Measurements from ENCODE around the gene CYB5R4. TPM values are rescaled to one million over a fixed set of nuclear protein-coding genes. Genes with fewer than 3 reads are reported as not detected.

Gene CYB5R4
- total RNA-seq, 6 experiments from 2014 or later = 3.6 to 7.9 (median 5.1) TPM

DNA sequence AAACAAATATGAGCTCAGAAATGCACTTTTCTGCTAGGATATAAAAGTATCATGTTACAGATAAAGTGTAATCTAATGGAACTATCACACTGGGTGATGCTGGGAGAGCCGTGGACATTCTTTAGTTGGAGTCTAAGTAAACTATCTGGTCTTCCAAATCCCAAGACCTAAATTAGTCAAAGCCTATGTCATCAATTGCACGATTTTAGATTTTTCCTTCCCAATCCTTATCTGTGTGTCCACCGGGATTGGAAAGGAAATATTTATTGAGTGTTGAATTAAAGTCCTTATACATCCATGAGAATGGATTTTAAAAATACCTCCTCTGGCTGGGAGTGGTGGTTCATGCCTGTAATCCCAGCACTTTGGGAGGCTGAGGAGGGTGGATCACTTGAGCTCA is 154.4 kb downstream of the CYB5R4 start:
- H3K27ac ChIP-seq = no peak overlapping the region
- H3K36me3 ChIP-seq = no peaks in the 10 kb centered on the region
- no peak for DNase-seq
- WGBS (ENCODE audit: insufficient coverage, low coverage, low lambda C conversion rate, missing lambda C conversion rate) = 19% methylated on average over 2 of the region's 3 CpGs
- TF ChIP-seq POLR2A (IDR thresholded peaks at IDR 0.05) = no peak
- TF ChIP-seq, protein P1, sequence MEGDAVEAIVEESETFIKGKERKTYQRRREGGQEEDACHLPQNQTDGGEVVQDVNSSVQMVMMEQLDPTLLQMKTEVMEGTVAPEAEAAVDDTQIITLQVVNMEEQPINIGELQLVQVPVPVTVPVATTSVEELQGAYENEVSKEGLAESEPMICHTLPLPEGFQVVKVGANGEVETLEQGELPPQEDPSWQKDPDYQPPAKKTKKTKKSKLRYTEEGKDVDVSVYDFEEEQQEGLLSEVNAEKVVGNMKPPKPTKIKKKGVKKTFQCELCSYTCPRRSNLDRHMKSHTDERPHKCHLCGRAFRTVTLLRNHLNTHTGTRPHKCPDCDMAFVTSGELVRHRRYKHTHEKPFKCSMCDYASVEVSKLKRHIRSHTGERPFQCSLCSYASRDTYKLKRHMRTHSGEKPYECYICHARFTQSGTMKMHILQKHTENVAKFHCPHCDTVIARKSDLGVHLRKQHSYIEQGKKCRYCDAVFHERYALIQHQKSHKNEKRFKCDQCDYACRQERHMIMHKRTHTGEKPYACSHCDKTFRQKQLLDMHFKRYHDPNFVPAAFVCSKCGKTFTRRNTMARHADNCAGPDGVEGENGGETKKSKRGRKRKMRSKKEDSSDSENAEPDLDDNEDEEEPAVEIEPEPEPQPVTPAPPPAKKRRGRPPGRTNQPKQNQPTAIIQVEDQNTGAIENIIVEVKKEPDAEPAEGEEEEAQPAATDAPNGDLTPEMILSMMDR (IDR thresholded peaks at IDR 0.05) = no peak
- H3K4me3 ChIP-seq = no peak overlapping the region
- no peak for ATAC-seq
- intact Hi-C loops (cut with DNase I) = no loop called here
- H3K27me3 ChIP-seq = no peaks in the 10 kb centered on the region
- no peaks in the 10 kb centered on the region for H3K4me1 ChIP-seq
- no peaks in the 10 kb centered on the region for H3K9me3 ChIP-seq

DNA sequence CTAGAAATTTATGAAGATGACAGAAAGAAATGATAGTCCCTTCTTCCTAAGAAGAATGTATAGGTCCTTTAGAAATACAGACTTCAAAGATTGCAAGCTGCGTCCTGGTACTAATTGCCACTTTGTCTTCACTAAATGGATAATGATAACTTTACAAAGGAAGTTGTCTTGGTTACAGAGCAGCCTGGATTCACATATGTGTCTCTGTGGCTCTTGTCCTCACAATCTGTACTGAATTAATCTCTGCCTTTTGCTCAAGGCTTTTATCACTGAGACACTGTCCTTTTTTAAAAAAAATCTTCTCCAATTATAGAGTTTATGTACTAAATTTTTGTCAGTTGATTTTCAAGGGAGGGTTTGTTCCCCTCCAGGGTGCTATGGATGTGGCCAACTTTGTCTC is 156.5 kb downstream of the CYB5R4 start:
- no peaks in the 10 kb centered on the region for H3K4me1 ChIP-seq
- no peak overlapping the region for H3K27ac ChIP-seq
- no peak for TF ChIP-seq POLR2A (IDR thresholded peaks at IDR 0.05)
- TF ChIP-seq, protein P1 (IDR thresholded peaks at IDR 0.05) = no peak
- no peak overlapping the region for H3K4me3 ChIP-seq
- DNase-seq (no peak), ATAC-seq (no peak)
- no peaks in the 10 kb centered on the region for H3K27me3 ChIP-seq
- 44% methylated on average over 1 of the region's 1 CpG for WGBS (ENCODE audit: insufficient coverage, low coverage, low lambda C conversion rate, missing lambda C conversion rate)
- no peaks in the 10 kb centered on the region for H3K36me3 ChIP-seq
- no peaks in the 10 kb centered on the region for H3K9me3 ChIP-seq
- intact Hi-C loops (cut with DNase I) = no loop called here

Other genes with a start within 250 kb of the CYB5R4 start
- gene SNAP91, start 150.6 kb upstream of the CYB5R4 start, total RNA-seq = not detected
- gene RIPPLY2, start 6.3 kb upstream of the CYB5R4 start, total RNA-seq = not detected
- gene MRAP2, start 174.1 kb downstream of the CYB5R4 start, total RNA-seq = under 1 TPM in 3 of 6 experiments, not detected in 3; 0.12 to 0.35 (median 0.12) TPM

All from right lobe of liver (tissue), 6 donors.